Inferior parietal cortex (tissue), 1 donor: ENCODE measurements around the gene LDLRAD4.
"Not testable (repeated sequence)": the region's sequence is repeated elsewhere in the genome, so short reads cannot be mapped to it uniquely, and the experiment has no call there.

Experiments used
- DNase-seq: peaks from one replicate; pipeline ENCODE4 v3.0.0-alpha.2; 2016; ENCODE audit errors: extremely low spot score

LDLRAD4 gene

DNA sequence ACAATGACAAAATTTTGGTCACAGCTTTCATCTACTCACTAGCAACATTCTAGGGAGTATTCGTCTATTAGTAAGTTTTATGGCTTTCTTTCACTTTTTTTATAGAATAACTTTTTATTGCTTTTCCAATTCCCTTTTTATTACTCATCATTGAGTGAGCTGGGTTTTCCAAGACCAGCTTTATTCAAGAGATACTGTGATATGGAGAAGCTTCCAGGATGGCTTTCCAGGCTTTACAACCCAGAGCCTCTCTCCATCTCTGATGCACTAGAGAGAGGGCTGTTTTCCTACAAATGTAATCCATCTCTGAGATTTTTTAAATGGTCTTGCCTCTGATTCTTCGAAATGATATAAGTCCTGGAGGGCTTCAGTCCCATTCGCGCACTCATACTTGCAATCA is 118.3 kb downstream of the LDLRAD4 start:
- DNase-seq, result no peak

DNA sequence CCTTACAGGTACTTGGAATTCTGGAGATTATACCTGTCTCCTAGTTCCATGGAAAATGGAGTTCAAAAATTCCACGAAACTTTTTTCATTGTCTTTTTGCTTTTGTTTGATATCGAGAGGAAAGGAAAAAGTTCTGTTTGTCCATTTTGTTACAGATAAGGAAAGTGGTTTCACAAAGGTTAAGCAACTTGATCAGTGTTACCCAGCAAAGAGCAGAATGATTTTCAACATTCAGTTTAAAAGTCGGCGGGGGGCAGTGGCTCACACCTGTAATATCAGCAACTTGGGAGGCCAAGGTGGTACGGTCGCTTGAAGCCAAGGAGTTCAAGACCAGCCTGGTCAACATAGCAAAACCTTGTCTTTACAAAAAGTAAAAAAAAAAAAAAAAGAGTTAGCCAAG is 118.8 kb downstream of the LDLRAD4 start:
- DNase-seq, result no peak

DNA sequence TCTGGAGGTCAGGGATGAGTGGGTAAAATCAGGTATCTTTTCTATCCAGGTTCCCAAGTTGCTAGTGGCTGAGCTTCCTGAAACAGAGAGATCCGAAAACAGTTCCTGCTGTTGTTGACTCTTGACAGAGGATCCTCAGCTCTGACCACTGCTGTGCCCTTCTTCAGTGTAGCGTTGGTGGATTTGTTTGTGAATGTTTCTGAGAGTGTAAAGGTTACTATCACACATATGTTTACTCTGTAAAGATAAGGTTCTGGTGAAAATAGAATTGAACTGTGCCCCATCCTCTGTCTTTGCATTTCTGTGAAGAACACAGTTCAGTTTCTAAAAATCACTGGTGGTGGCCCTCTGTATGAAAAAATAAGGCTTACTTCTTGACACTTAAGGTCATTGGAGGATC is 119.8 kb downstream of the LDLRAD4 start:
- no peak for DNase-seq

DNA sequence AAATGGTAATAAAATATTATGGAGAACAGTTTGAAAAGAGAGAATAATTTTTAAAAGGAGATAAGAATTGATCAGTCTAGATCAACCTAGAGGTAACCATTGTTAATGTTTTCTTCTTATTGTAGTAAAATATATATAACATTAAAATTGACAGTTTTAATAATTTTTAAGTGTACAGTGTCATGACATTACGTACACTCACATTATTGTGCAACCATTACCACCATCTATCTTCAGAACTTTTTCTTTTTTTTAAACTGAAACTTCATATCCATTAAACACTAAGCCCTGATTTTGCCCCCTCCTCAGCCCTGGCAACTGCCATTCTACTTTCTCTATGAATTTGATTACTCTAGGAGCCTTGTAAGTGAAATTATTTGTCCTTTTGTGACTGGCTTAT is 121.1 kb downstream of the LDLRAD4 start:
- no peak for DNase-seq

DNA sequence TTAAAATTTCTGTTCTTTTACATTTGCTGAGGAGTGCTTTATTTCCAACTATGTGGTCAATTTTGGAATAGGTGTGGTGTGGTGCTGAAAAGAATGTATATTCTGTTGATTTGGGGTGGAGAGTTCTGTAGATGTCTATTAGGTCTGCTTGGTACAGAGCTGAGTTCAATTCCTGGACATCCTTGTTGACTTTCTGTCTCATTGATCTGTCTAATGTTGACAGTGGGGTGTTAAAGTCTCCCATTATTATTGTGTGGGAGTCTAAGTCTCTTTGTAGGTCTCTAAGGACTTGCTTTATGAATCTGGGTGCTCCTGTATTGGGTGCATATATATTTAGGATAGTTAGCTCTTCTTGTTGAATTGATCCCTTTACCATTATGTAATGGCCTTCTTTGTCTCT is 127.9 kb downstream of the LDLRAD4 start:
- DNase-seq, result not testable (repeated sequence)

DNA sequence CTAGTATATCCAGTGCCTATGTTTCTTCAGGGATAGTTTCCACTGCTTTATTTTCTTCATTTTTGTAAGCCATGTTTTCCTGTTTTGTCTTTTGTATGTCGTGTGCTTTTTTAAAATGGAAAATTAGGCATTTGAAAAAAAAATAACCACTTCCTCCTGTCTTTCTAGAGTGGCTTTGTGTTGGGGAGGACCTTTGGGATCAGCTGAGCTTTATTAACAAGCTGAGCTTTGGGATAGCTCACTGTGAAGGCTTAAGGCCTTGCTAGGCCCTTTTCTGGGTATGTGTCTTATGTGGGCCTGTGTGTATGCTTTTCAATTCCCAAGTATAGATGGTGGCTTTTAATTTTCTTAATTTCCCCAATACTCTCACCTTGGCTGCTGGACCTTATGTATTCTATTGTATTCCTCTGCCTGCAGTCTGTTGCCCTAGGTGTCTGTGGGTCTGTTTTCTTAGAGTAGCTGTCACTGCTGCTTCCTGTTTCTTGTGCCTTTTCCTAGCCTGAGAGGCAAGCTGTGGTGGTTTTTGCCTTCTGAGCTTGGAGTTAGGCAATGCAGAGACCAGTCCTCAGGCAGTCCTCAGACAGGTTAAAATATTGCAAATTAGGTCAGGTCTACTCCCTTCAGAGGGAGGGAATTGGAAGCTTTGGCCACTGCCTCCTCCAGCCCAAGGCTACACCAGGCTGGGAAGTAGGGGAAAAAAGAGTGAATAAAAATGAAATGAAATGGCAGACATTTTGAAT is 134.7 kb downstream of the LDLRAD4 start:
- DNase-seq, result no peak

DNA sequence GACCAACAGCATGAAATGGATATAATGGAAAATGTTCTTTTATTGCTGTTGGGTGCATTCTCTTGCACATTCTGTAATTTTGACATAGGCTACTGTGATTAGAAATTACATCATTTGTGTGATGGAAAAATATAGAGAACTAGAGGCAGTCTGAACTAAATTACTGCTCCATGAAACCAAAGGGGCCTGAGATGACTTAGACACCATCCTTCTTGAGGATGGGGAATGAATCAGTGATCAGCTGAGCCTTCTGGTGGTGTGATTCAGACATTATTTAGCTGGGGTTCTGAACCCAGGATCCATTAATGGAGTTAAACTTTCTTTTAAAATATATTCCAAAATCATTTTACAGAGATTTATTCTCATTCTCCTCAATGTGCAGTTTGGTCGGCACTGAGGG is 135.8 kb downstream of the LDLRAD4 start:
- DNase-seq, result no peak

DNA sequence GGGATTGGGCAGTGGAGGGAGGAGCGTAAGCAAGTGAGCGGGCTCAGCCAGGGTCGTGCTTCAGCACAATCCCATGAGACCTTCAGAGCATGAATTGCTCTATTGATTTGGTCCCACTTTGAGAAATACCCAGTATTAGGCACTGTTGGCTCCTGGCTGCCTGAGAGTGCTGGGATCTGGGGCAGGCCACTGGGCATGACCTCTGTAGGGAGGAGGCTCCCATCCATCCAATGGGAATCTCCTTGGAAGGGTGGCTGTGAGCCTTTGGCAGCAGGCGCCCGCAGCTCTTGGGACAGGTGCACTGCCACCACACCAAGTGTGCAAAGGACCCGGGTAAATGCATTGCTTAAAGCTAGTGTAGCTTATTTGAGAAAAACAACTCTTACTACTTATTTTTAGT is 137.5 kb downstream of the LDLRAD4 start:
- DNase-seq, result no peak

DNA sequence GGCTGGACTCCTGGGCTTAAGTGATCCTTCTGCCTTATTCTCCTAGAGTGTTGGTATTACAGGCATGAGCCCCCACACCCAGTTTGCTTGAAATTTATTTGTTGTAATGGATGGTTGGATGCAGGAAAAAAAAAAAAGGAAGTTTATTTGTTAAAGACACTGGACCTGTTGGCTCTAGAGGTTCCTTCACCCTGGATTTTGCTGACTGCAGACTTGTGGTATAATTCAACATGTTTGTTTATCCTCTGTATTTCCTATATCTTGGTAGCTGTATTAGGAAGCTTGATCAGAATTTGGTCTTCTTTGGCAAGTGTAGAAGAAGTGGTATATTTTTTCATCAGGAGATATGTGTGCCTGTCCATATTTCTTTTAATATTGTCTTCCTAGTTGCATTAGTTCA is 138.7 kb downstream of the LDLRAD4 start:
- DNase-seq, result no peak

DNA sequence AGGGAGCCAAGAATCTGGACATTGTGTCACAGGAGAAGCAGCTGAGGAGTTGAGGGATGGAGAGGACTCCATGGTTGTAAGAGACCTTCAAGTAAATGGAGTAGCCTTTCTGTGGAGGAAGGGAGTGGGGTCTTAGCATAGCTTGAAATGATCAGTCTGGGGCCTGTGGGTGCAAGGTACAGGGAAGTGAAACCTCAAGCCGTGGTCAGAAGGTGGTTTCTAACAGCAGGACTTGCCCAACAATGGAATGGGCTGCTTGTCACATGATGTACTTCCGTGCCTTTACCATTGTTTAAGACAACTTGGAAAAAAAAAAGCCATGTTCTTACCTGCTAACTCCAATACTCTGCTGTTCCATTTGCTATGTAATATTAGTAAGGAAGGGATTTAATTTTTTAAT is 140.7 kb downstream of the LDLRAD4 start:
- no peak for DNase-seq

DNA sequence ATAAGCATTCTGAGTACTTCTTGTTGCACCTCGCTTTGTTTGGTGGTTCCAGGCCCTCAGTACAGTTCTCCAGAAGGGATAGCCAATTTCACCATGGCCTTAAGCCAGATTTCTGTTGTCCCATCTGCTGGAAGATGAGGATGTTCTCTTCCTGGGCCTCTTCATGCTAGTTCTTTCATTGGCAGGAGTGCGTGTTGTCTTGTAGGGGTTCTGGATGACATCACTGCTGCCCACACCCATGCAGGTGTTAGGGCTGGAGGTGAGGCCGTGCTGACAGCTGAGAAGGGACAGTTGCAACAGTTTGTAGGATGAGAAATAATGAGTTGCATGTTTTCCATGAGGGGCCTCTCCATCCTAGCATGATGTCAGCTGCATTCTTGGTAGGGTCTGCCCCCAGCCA is 142.9 kb downstream of the LDLRAD4 start:
- no peak for DNase-seq

DNA sequence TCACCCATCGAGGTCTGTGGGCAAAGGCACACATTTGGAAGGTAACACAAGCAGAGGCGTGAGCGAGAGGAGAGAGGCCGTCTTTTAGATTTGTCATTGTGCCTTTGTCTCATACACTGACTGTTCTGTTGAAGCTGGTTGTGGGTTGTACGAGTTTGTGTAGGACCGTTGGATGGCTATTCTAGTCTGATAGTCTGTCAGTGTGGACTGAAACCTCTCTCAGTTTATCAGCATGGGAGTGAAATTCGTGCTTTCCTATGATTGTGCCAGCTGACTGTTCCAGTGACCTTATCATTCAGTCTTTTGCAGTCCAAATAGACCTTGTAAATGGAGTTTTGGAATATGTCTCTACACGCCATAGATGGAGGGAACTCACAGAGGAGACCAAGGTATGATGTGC is 143.5 kb downstream of the LDLRAD4 start:
- DNase-seq, result no peak

DNA sequence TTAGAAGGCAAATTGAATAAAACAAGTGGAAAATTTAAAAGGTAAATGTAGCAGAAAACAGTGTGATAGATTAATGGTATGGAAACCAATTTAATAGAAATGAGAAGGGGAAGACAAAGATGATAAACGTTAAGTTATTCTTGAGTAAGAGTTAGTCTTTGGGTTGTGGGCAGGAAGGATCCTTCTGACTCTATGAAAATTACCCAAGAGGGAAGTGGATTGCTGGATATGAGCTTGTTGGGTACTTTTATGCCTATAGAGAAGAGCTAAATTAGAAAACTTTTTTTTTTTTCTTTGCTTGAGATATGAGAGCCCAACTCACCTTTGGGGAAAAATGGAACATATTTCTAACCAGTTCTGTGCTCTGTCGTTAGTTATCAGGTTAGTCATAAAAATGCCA is 144.0 kb downstream of the LDLRAD4 start:
- DNase-seq, result no peak

DNA sequence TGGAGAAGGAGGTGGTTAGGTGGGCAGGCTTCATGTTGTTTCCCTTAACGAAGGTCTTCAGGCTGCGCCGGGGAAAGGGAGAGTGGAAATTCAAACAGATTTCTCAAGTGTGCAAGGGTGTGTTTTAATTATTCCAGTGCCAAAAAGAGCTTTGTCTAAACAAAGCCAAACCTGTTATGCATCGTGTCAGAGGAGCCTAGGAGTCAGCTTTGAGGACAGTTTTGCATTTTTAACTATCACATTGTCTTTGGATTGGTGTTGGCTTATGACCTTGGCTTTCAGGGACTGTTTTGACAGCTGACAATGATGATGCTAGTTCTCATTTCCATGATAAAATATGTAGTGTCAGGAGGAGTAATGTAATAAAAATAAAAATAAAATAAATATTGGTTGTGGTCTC is 144.8 kb downstream of the LDLRAD4 start:
- DNase-seq, result no peak

DNA sequence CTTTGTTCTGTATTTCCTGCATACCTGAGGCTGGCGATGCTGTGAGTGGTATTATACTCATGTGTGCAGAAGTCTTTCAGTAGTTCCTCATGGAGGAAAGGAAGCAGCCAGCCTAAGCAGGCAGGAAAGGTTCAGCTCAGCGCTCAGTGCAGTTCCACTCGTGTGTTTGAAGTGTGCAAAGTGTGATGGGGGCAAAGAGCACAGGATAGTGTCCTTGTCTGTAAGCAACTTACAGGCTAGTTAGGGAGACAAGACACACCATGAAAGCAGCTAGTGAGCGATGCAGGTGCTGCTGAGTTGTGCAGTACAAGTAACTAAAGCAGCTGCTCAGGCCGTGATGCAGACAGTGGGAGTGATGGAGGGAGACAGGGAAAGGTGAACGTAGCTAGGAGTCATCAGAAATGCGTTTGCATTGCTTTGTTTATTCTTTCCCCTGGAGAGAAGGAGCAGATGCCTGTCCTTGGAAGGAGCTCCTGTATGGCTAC is 146.2 kb downstream of the LDLRAD4 start:
- no peak for DNase-seq

DNA sequence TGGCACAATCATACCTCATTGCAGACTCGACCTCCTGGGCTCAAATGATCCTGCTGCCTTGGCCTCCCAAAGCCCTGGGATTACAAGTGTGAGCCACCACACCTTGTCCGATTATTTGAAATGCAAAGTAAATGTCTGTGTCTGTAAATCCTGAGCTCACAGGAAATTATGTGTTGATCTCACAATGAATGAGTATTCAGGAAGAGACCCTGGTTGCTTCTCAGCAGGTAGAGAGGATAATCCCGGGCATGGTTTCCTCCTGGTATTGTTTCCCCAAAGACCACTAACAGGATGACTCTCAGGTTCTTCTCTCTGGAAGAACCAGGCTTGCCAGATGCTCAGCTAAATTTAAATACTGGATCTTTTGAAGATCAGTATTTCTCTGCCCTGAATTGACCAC is 147.6 kb downstream of the LDLRAD4 start:
- no peak for DNase-seq

DNA sequence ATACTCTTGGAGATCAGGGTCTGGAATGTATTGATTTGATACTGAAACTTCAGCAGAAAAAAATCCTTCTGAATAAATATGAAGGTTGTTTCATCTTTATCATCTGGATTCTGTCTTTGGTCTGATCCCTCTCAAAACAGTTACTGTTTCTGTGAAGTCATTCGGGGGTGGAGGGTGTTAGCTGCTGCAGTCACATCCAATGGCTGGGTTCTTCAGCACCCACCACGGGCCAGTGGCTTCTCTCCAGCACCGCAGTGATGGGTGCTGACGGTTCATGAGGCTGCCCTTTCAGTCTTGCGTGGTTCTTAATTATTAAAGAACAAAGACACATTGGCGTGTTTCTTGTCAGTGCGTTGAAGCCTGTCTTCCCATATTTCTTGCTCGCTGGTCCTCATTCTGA is 148.0 kb downstream of the LDLRAD4 start:
- no peak for DNase-seq

DNA sequence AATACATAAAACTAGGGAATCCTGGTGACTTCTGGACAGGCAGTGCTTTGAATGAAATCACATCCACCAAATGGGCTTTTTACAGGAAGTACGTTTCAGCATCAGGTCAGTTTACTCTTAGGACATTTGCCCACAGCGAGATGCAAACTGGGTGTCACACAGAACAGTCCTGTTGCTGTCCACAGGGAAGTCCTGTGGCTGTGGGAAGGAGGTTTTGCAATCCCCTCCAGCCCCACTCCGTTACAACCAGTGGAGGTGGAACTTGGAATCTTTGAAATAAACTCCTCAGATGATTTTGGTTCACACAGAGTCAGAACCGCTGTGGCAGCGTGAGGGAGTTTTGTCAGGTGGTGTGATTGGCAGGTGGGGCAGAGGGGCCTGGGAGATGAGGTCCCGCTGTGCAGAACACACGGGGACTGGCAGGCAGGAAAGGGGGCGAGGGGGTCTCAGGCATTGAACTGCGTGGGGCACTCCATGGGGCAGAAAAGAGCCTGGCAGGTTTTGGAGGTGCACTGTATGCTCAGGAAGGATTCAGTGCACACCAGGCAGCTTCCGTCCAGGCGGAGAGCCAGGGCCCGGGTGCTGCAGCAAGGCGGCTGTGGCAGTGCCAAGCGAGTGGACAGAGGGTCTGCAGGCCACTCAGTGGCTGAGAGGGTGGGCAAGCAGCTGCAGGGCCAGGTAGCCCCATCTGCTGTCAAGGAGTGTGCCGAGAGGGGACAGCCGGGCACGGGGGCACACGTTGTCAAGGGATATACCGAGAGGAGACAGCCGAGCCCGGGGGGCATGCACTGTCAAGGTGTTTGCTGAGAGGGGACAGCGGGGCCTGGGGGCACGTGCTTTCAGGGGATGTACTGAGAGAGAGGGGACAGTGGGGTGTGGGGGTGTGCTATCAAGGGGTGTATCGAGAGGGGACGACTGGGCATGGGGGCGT is 148.7 kb downstream of the LDLRAD4 start:
- no peak for DNase-seq

DNA sequence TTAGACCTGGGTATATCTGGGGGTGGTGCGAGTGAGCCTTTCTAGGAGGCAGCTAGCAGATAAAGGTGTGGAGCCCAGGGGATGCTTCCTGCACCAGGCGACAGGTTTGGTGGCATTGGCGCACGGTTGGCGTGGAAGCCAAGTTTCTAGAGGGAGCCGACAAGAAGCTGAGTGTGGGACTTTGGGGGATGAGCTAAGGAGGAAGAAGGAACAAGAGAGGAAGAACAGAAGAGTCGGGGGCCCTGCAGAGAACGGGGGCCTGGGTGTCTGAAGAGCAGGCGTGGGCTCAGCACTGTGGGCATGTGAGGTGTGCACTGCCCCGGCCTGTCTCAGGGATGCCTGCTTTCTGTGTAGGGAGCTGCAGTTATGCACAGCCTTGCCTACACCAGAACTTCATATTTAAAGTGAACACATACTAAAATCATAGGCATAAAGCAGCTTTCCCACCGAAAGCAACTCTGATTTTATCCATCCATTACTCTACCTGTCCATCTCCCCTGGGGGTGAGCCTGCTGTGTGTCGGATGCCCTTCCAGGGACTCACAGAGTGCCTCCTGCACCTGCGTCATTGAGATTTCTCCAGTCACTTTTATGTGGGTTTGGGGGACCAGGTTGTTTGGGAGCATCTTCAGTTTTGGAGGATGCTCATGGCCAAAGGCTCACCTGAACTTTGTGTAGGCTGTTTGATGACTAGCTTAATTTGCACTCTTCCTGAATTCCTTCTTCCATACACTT is 149.7 kb downstream of the LDLRAD4 start:
- DNase-seq, result no peak

DNA sequence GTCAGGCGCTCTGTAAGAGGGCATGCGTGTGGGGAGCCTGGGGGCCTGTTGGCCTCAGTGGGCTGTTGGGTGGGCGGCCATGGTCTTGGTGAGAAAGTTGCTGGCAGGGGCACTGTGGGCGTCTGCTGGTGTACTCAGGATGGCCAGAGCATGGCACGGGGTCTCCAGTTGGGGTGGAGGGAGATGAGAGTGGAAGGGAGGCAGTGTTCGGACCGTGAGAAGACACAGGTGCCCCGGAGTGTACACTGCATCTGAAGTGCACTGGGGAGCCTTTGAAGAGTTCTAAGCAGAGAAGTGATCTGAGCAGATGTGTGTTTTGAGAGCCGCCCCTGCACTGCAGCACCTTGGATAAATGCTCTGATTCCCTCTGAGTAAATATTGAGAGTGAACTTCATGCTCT is 150.8 kb downstream of the LDLRAD4 start:
- no peak for DNase-seq

DNA sequence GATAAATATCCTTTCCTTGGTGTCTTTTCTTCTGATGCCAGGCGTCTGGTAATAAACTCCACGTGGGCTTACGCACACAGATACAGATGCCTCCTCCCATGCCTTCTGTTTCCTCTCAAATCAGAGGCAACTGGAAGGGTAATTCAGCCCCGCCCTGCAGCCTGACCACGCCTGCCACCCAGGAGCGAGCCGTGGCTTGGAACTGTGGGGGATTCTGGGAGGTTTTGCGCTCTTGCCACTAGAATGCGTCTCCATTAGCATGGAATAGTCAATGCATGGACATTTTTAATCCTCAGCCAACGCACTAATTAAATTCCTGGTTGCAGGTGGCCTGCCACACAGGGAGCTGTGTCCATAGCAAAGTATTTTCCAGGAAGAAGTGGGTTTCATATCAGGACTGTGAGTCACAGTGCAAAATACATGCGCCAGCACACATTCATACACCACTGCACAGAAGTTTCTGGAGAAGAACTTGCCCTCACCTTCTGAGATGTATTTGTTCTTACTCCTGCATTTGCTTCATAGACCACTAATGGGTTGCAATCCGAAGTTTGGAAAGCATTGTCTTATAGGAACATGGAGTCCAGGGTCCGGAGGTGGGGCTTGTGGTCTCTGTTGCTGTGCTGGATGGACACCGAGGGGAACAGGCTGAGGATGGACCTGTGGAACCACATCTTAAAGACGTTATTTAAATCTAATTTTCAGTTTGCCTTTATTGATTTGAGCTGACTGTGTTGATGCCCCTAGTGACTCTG is 151.4 kb downstream of the LDLRAD4 start:
- no peak for DNase-seq
